ENCODE results near the gene PEPD. TPM values are rescaled to one million over a fixed set of nuclear protein-coding genes. Genes with fewer than 3 reads are reported as not detected.

Gene PEPD
- total and polyA plus RNA-seq, 4 donors = 48.2 to 186 (median 55.5) TPM

GRCh38 chr19:33443638-33444561 lies 77.7 kb downstream of the PEPD start:
- WGBS, 2 donors = 93% methylated on average over 32 of the region's 32 CpGs
- Histone ChIP-seq H3K27ac (ENCODE audit: low read depth in 1 of 2, low read length in 2 of 2) (no peak overlapping the region), H3K4me3 (ENCODE audit: low read length in 2 of 2) (no peak overlapping the region), H3K9me3 (ENCODE audit: control insufficient read depth, low read length) (no peaks in the 10 kb centered on the region), H3K4me1 (ENCODE audit: control insufficient read depth in 1 of 2, insufficient read depth in 2 of 2, low read length in 2 of 2) (no peaks in the 10 kb centered on the region), H3K27me3 (ENCODE audit: control insufficient read depth in 1 of 2, insufficient read depth in 2 of 2, low read length in 1 of 2) (no peaks in the 10 kb centered on the region), H3K36me3 (ENCODE audit: control insufficient read depth in 1 of 2, insufficient read depth in 2 of 2, low read length in 1 of 2) (no peaks in the 10 kb centered on the region)
- ATAC-seq (ENCODE audit: low FRiP score) = no peak
- intact Hi-C loops (cut with DNase I) = no loop called here
- DNase-seq = peak; percentile 17 to 51

GRCh38 chr19:33442706-33443105 lies 78.9 kb downstream of the PEPD start:
- DNase-seq = peak; percentile 15 to 54
- H3K4me3 ChIP-seq (ENCODE audit: low read length in 2 of 2) = no peak overlapping the region
- H3K36me3 ChIP-seq (ENCODE audit: control insufficient read depth in 1 of 2, insufficient read depth in 2 of 2, low read length in 1 of 2) = no peaks in the 10 kb centered on the region
- H3K27me3 ChIP-seq (ENCODE audit: control insufficient read depth in 1 of 2, insufficient read depth in 2 of 2, low read length in 1 of 2) = no peaks in the 10 kb centered on the region
- H3K27ac ChIP-seq (ENCODE audit: low read depth in 1 of 2, low read length in 2 of 2) = no peak overlapping the region
- ATAC-seq (ENCODE audit: low FRiP score) = no peak
- H3K9me3 ChIP-seq (ENCODE audit: control insufficient read depth, low read length) = no peaks in the 10 kb centered on the region
- 93 to 96% methylated on average over 9 of the region's 9 CpGs for WGBS, 2 donors
- H3K4me1 ChIP-seq (ENCODE audit: control insufficient read depth in 1 of 2, insufficient read depth in 2 of 2, low read length in 2 of 2) = no peaks in the 10 kb centered on the region
- intact Hi-C loops (cut with DNase I) = no loop called here

GRCh38 chr19:33441828-33442227 lies 79.8 kb downstream of the PEPD start:
- ATAC-seq (ENCODE audit: low FRiP score) = no peak
- no peaks in the 10 kb centered on the region for H3K4me1 ChIP-seq (ENCODE audit: control insufficient read depth in 1 of 2, insufficient read depth in 2 of 2, low read length in 2 of 2)
- H3K4me3 ChIP-seq (ENCODE audit: low read length in 2 of 2) = no peak overlapping the region
- no peak overlapping the region for H3K27ac ChIP-seq (ENCODE audit: low read depth in 1 of 2, low read length in 2 of 2)
- no peaks in the 10 kb centered on the region for H3K27me3 ChIP-seq (ENCODE audit: control insufficient read depth in 1 of 2, insufficient read depth in 2 of 2, low read length in 1 of 2)
- 93 to 95% methylated on average over 3 of the region's 3 CpGs for WGBS, 2 donors
- intact Hi-C loops (cut with DNase I) = no loop called here
- DNase-seq = peak in 1 of 2 donors; percentile 9
- H3K36me3 ChIP-seq (ENCODE audit: control insufficient read depth in 1 of 2, insufficient read depth in 2 of 2, low read length in 1 of 2) = no peaks in the 10 kb centered on the region
- no peaks in the 10 kb centered on the region for H3K9me3 ChIP-seq (ENCODE audit: control insufficient read depth, low read length)

GRCh38 chr19:33441277-33441699 lies 80.3 kb downstream of the PEPD start:
- 88 to 92% methylated on average over 11 of the region's 11 CpGs for WGBS, 2 donors
- Histone ChIP-seq H3K9me3 (ENCODE audit: control insufficient read depth, low read length) (no peaks in the 10 kb centered on the region), H3K4me3 (ENCODE audit: low read length in 2 of 2) (no peak overlapping the region), H3K27ac (ENCODE audit: low read depth in 1 of 2, low read length in 2 of 2) (no peak overlapping the region), H3K36me3 (ENCODE audit: control insufficient read depth in 1 of 2, insufficient read depth in 2 of 2, low read length in 1 of 2) (no peaks in the 10 kb centered on the region), H3K27me3 (ENCODE audit: control insufficient read depth in 1 of 2, insufficient read depth in 2 of 2, low read length in 1 of 2) (no peaks in the 10 kb centered on the region), H3K4me1 (ENCODE audit: control insufficient read depth in 1 of 2, insufficient read depth in 2 of 2, low read length in 2 of 2) (no peaks in the 10 kb centered on the region)
- DNase-seq (peak in 1 of 2 donors; percentile 64), ATAC-seq (ENCODE audit: low FRiP score) (no peak)
- intact Hi-C loops (cut with DNase I) = no loop called here

GRCh38 chr19:33440682-33441081 lies 80.9 kb downstream of the PEPD start:
- H3K27ac ChIP-seq (ENCODE audit: low read depth in 1 of 2, low read length in 2 of 2) = no peak overlapping the region
- ATAC-seq (ENCODE audit: low FRiP score) (no peak), DNase-seq (peak; percentile 12 to 33)
- intact Hi-C loops (cut with DNase I) = no loop called here
- 91 to 94% methylated on average over 7 of the region's 7 CpGs for WGBS, 2 donors
- H3K4me1 ChIP-seq (ENCODE audit: control insufficient read depth in 1 of 2, insufficient read depth in 2 of 2, low read length in 2 of 2) = no peaks in the 10 kb centered on the region
- H3K36me3 ChIP-seq (ENCODE audit: control insufficient read depth in 1 of 2, insufficient read depth in 2 of 2, low read length in 1 of 2) = no peaks in the 10 kb centered on the region
- no peak overlapping the region for H3K4me3 ChIP-seq (ENCODE audit: low read length in 2 of 2)
- H3K27me3 ChIP-seq (ENCODE audit: control insufficient read depth in 1 of 2, insufficient read depth in 2 of 2, low read length in 1 of 2) = no peaks in the 10 kb centered on the region
- H3K9me3 ChIP-seq (ENCODE audit: control insufficient read depth, low read length) = no peaks in the 10 kb centered on the region

GRCh38 chr19:33440241-33440640 lies 81.3 kb downstream of the PEPD start:
- Histone ChIP-seq H3K4me3 (ENCODE audit: low read length in 2 of 2) (no peak overlapping the region), H3K27me3 (ENCODE audit: control insufficient read depth in 1 of 2, insufficient read depth in 2 of 2, low read length in 1 of 2) (no peaks in the 10 kb centered on the region), H3K27ac (ENCODE audit: low read depth in 1 of 2, low read length in 2 of 2) (no peak overlapping the region), H3K4me1 (ENCODE audit: control insufficient read depth in 1 of 2, insufficient read depth in 2 of 2, low read length in 2 of 2) (no peaks in the 10 kb centered on the region), H3K36me3 (ENCODE audit: control insufficient read depth in 1 of 2, insufficient read depth in 2 of 2, low read length in 1 of 2) (no peaks in the 10 kb centered on the region), H3K9me3 (ENCODE audit: control insufficient read depth, low read length) (no peaks in the 10 kb centered on the region)
- no peak for ATAC-seq (ENCODE audit: low FRiP score)
- 75 to 77% methylated on average over 6 of the region's 6 CpGs for WGBS, 2 donors
- peak; percentile 24 to 32 for DNase-seq
- intact Hi-C loops (cut with DNase I) = no loop called here

- Histone ChIP-seq H3K4me3 (ENCODE audit: low read length in 2 of 2) (no peak overlapping the region), H3K9me3 (ENCODE audit: control insufficient read depth, low read length) (no peaks in the 10 kb centered on the region), H3K36me3 (ENCODE audit: control insufficient read depth in 1 of 2, insufficient read depth in 2 of 2, low read length in 1 of 2) (no peaks in the 10 kb centered on the region), H3K27me3 (ENCODE audit: control insufficient read depth in 1 of 2, insufficient read depth in 2 of 2, low read length in 1 of 2) (no peaks in the 10 kb centered on the region), H3K4me1 (ENCODE audit: control insufficient read depth in 1 of 2, insufficient read depth in 2 of 2, low read length in 2 of 2) (no peaks in the 10 kb centered on the region), H3K27ac (ENCODE audit: low read depth in 1 of 2, low read length in 2 of 2) (no peak overlapping the region)
- DNase-seq = peak; percentile 43 to 57
- WGBS, 2 donors = 87% methylated on average over 16 of the region's 16 CpGs
- ATAC-seq (ENCODE audit: low FRiP score) = no peak
- intact Hi-C loops (cut with DNase I) = no loop called here
Measured at GRCh38 chr19:33438987-33439781, 82.4 kb downstream of the PEPD start.

GRCh38 chr19:33437821-33438671 lies 83.5 kb downstream of the PEPD start:
- Histone ChIP-seq H3K36me3 (ENCODE audit: control insufficient read depth in 1 of 2, insufficient read depth in 2 of 2, low read length in 1 of 2) (no peaks in the 10 kb centered on the region), H3K4me3 (ENCODE audit: low read length in 2 of 2) (no peak overlapping the region), H3K27me3 (ENCODE audit: control insufficient read depth in 1 of 2, insufficient read depth in 2 of 2, low read length in 1 of 2) (no peaks in the 10 kb centered on the region), H3K27ac (ENCODE audit: low read depth in 1 of 2, low read length in 2 of 2) (no peak overlapping the region), H3K9me3 (ENCODE audit: control insufficient read depth, low read length) (no peaks in the 10 kb centered on the region), H3K4me1 (ENCODE audit: control insufficient read depth in 1 of 2, insufficient read depth in 2 of 2, low read length in 2 of 2) (no peaks in the 10 kb centered on the region)
- ATAC-seq (ENCODE audit: low FRiP score) (no peak), DNase-seq (peak; percentile 40 to 63)
- 61 to 64% methylated on average over 11 of the region's 11 CpGs for WGBS, 2 donors
- intact Hi-C loops (cut with DNase I) = no loop called here

All from aorta (tissue), 5 donors.